GM19397 (cell line): ENCODE results near the gene CTNNB1.

Source experiments
- ATAC-seq: cut with Tn5 transposase; IDR thresholded peaks from one replicate; pipeline ENCODE4 v1.9.1; 2021; ENCODE audit warnings: mild to moderate bottlenecking, moderate library complexity; ENCODE audit not compliant: unreplicated experiment

Gene CTNNB1

DNA sequence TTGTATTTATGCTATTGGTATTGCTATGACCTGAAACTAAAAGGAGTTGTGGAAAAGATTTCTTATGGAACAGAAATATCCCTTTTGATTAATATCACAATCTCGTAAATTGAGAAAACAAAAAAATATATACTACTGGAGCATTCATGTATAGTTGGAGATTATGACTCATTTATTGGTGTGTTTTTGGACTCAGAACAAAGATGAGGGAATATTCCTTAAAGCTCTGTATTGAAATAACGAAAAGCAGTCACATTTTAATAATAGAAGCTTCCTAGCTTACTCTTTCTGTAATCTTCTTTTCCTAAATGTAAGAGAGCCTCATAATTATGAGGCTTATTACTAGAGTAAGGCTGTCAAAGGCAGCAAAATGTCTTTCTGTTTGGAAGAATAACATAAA, 14.3 kb downstream of the CTNNB1 start:
- no peak for ATAC-seq

DNA sequence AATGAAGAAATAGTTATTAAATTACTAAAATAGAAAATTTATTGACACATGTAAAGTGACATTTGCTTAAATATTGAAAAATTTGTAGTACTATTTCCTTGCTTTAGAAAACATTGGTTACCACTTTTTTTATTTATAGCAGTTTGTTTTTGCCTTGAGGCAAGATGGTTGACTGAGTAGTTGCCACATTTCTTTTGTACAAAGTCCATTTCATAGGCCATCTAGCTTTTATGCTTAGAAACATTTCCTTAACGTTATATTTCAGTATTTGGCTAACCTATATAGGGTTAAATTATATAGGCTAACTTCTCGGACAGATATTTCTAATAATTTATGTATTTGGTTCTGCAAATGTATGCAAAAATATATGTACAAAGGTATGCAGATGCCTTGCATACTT, 17.1 kb downstream of the CTNNB1 start:
- ATAC-seq: no peak

DNA sequence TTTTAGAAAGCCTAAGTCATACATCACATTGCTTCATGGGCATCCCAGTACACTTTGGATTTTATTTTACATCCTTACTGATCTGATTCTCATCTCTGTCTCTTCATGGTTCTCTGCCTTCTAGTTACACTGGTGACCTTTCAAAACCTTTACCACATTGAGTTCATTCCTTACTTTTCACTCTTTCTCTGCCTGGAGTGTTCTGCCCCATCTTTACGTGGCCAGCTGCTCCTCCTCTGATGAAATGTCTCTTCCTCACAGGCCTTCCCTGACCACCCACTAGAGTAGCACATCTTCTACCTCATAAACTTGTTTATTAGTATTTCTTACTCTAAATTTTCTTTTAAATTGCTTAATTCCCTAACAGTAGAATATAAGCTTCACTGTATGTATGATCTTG, 17.7 kb downstream of the CTNNB1 start:
- ATAC-seq: no peak

DNA sequence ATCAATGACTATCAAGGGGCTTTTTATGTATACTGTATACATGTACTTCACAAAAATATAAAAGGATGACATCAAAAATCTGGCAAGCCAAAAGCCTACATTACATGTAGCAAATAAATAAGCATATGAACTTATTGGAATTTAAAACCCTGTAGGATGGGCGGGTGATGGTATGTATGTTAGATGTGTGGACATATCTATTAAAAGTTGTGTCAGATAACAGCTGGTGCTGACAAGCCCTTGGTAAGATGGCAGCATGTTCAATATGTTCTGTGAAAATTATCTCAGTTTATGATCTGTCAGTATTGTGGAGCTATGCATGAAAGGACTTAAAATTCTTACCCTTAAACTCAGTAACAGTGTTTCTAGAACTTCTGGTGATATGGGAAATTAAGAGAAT, 20.1 kb downstream of the CTNNB1 start:
- no peak for ATAC-seq

DNA sequence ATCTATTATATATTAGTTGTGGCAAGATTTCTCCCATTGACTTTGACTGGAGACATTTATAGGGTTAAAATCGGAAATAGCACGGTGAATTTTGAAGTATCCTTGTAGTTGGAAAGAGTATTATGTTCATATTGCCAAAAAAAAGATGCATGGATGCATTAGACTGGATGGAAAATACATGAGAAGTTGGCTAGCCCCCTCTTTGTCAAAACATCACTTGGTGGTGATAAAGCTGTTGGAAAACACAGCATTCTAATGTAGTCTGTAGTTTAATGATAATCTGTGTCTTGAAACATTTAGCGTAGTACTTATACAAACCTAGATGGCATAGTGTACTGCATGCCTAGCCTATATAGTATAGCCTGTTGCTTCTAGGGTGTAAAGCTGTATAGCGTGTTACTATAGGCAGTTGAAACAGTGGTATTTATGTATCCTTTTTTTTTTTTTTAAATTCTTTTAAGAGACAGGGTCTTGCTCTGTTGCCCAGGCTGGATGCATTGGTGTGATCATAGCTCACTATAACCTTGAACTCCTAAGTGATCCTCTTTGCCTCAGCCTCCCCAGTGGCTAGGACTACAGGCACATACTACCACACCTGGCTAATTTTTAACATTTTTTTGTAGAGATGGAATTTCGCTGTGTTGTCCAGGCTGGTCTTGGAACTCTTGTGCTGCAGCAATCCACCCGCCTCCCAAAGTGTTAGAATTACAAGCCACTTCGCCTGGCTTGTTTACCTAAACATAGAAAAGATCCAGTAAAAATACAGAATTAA, 21.8 kb downstream of the CTNNB1 start:
- ATAC-seq: no peak

DNA sequence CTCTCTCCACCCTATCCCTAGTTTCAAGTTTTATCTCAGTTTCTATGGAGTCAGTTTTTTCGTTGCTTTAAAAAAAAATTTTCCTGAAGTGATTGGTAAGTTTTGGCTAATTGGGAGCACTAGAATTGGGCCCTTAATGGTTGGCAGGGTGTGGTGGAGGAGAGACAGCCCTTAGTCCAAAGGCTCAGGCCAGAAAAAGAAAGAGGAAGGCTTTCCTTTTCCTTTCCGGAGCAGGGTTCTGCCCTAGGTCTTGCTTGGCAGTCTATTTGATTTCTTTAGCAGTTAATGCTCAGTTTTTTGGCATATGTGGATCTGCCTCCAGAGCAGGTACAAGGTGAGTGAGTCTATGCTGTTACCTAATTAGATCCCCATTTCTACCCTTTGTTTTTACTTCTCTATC, 22.7 kb downstream of the CTNNB1 start:
- no peak for ATAC-seq

DNA sequence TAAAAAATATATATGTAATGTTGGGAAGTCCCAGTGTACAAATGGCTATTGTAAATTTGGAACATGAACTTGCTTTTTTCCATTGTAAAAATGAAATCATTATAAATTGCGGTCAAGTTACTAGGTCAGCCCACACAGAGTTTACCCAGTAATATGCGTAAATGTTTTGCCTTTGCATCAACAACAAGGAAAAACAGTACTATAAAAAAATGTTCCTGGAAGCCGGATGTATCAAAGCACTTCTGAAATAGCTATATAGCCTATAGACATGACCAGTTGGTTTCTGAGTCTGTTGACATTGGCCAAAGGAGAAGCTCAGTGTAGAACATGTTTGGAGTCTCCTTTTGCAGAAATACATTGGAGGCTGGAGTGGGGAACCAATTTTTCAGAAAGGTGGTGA, 23.2 kb downstream of the CTNNB1 start:
- ATAC-seq: no peak

DNA sequence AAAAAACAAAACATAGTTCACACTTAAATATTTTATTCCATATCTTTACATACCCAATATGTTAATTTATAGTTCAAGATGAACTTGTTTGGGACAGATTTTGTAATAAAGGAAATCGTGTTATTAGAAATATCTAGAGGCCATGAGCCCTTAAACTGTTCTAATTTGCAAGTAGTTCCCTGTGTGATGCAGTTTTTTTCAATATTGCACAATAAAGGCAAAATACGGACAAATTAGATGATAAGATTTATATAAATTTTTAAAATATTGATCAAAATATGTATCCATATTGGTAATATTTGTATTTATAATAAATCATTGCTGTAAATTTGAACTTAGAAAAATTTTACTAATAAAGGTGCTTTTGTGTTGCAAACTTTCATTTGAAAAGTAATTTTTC, 23.8 kb downstream of the CTNNB1 start:
- no peak for ATAC-seq

DNA sequence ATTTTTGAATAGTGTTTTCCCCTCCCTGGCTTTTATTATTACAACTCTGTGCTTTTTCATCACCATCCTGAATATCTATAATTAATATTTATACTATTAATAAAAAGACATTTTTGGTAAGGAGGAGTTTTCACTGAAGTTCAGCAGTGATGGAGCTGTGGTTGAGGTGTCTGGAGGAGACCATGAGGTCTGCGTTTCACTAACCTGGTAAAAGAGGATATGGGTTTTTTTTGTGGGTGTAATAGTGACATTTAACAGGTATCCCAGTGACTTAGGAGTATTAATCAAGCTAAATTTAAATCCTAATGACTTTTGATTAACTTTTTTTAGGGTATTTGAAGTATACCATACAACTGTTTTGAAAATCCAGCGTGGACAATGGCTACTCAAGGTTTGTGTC, 24.4 kb downstream of the CTNNB1 start:
- no peak for ATAC-seq

DNA sequence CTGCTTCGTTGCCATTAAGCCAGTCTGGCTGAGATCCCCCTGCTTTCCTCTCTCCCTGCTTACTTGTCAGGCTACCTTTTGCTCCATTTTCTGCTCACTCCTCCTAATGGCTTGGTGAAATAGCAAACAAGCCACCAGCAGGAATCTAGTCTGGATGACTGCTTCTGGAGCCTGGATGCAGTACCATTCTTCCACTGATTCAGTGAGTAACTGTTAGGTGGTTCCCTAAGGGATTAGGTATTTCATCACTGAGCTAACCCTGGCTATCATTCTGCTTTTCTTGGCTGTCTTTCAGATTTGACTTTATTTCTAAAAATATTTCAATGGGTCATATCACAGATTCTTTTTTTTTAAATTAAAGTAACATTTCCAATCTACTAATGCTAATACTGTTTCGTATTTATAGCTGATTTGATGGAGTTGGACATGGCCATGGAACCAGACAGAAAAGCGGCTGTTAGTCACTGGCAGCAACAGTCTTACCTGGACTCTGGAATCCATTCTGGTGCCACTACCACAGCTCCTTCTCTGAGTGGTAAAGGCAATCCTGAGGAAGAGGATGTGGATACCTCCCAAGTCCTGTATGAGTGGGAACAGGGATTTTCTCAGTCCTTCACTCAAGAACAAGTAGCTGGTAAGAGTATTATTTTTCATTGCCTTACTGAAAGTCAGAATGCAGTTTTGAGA, 25.0 kb downstream of the CTNNB1 start:
- no peak for ATAC-seq

DNA sequence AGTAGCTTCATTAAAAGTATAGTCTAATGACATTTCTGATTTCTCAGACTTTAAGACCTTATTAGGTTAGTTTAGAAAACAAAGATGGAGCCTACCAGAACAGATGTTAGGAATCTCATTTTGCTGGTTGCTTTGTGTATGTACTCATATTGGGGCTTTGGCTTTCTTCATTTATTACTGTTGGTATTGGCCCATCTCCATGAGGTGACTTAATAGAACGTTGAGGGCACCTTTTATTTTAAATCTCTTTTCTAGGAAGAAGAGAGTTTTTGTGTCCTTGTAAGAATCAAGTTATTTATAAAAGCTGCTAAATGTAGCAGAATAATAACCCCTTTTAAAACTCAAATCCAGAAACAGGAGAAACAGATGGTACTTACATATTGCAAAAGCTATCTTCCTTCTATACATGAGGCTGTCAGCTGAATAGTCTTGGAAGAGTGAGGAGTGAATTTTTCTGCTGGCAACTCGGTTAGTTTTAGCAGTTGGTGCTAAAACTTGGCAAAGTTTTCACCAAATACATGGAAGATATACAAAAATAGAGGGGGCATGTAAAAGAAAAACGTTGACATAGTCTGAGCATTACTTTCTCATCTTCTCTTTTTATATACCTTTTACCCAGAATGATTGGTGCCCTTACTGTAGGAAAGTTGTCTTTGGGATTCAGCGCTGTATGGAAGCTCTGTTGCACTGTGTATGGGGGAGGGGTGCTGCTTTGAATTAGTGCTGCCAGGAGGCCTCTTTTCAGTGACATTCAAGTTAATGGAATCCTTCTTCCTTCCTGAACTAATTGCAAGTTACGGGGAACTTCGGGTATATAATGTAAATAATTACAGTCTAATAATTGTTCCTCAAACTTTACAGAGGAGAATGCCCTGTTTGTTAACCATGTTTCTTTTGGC, 35.8 kb downstream of the CTNNB1 start:
- no peak for ATAC-seq

DNA sequence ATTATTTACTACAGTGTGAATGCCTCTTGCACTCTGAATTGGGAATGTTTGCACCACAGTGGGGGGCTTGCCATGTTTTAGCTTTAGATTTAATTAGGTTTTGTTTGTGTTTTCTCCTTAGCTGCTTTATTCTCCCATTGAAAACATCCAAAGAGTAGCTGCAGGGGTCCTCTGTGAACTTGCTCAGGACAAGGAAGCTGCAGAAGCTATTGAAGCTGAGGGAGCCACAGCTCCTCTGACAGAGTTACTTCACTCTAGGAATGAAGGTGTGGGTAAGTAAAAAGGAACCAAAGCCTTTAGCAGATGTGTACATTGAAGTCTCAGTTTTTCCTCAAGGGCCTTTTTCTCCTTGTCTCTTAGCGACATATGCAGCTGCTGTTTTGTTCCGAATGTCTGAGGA, 36.9 kb downstream of the CTNNB1 start:
- no peak for ATAC-seq

DNA sequence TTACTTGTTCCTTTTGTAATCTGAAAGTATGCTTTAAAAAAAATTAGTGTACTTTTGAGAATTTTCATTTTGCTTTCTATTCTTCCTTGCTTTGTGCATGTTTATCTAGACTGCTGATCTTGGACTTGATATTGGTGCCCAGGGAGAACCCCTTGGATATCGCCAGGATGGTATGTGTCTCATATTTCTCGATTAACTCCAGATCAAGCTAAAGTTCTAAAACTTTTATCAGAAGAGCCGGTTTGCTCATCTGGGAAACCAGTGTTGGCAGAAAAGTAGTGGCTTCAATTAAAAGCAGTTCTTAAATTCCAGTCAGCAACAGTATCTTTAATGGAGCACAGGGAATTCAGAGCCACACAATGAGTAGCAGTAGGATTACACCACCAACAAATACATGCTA, 38.6 kb downstream of the CTNNB1 start:
- no peak for ATAC-seq

DNA sequence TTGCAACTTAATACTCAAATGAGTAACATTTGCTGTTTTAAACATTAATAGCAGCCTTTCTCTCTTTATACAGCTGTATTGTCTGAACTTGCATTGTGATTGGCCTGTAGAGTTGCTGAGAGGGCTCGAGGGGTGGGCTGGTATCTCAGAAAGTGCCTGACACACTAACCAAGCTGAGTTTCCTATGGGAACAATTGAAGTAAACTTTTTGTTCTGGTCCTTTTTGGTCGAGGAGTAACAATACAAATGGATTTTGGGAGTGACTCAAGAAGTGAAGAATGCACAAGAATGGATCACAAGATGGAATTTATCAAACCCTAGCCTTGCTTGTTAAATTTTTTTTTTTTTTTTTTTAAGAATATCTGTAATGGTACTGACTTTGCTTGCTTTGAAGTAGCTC, 40.3 kb downstream of the CTNNB1 start:
- no peak for ATAC-seq

DNA sequence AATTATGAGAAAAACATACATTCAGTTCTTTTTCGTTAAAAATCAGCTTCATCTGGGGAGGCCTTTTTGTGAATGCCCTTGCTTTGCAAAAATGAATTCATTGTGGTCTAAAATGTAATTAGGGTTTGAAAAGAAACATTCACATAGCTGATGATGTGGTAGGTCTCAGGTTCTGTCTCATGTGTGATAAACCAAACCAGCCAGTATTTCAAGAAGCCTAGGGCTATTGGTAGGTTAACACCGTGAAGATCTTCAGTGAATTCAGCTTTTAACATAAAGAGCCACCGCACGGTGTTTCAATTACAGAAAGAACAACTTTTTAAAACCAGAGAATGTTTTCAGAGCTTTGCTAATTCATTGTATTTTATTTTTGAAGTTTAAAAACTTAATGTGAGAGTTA, 41.9 kb downstream of the CTNNB1 start:
- no peak for ATAC-seq

DNA sequence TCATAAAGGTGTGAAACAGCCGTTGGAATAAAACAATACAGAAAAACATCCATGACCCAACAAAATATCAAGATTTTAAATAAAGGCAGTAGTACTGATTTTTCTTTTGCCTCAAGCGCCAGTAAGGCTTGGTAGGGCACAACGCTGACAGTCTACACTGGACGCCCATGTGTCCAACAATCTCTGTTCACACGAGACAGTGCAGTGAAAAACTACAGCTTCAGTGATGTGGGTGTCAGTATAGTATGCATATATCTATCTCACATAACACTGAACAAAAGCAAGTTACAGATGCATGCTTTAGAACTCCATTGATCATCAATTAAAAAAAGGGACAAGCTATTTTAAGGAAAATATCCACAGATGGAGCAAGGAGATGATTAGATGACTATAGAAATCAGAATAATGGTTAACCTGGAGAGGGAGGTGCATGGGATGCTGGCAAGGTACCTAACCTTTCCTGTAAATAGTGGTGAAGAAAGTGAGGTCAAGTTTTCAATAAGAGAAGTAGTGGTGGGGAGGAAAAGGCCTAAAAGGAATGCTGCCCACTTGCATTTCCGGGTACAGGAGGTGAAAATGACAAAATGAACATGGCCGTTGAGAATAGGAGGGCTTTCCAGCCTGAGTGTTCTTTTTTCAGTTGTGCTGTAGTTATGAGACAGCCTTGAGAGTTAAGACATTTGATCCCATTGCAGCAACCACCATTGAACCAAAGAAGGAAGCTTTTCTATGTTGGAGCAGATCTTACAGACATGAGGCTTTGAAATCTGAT, 42.7 kb downstream of the CTNNB1 start:
- ATAC-seq: no peak

DNA sequence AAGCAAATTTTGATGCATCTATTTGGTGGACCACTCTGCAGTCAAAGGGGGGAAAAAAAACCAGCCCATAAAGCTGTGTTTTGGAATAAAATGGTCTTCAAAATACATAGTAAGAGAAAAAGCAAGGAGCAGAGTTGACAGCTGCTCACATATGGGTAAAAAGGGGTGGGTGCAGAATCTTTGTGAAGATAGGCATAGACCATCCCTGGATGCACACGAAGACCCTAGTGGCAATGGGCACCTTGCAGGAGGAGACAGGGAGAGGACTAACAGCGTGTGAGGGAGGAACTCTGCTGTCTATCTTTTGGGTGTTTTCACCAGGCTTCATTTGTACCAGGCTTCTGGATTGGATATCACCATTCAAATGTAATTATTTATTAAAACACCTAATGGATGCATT, 43.9 kb downstream of the CTNNB1 start:
- no peak for ATAC-seq

DNA sequence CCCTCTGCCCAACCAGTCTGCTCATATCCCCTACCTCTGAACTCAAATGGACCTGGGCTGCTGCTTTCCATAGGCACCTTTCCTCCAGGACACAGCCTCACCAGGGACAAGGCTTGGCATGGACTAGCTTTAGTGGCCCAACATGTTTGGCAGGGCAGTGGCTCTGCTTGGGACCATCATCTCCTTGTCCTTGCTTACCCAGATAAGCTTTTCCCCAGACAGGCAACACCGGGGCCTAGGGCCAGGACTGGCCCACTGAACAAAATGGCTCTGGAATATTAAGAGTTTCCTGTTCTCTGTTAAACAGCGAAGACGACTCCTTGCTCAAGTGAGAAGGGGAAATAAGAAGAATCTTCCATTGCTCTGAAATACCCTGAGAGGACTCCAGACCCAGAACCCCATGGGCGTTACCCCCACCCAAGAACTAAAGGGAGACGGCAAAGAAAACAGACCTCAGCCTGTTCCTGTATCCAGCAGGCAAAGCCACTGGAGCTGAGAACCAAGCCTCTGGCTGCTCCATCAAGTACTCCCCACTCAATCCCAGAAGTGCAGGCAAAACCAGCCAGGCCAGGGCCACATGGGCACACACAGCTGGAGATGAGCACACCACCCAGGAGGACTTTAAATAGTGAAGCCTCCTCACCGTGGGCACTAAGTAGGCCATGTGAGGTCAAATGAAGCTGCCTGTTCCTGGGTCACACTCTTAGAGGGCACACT, 45.5 kb downstream of the CTNNB1 start:
- no peak for ATAC-seq

DNA sequence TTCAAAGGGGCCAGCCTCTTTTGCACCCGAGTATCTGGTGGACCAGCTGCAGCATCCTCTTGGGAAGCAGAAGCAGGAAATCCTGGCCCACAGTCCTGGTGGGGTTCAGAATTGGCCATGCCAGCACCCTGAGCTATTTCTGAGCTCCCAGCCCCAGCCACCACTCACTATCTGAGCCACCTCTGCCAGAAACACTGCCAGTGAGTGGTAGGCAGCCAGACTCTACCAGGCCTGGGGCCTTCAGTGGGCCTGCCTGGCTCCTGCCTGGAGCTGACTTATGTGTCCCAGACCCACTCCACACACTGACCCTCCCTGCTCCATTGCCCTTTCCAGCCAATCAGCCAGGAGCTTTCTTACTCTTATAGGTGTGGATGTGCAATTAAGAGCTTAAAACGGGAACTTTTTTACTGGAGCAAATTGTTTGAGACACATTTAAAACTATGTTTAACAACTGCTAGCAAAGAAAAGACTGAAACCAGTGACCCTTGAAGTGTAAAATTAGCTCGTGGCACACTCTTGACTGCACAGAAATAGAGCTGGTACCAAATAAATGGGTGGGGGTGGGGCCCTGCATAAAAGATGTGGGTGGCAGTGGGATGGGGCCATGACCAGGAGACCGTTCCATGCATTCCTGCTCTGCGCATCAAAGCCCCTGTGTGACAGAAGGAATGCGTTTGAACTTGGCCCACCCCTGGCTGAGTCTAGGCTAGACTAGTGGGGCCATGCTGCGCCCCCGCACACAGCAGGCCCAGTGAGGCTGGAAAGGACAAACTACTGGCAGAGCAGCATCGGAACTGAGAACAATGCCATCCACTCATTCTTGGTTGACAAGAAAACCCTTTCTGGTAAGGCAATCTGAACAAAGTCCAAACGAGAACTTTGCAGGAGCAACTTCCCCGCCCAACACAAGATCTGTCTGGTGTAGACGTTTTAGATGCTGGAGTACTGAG, 48.0 kb downstream of the CTNNB1 start:
- no peak for ATAC-seq
